Coronary artery (tissue), 2 donors: ENCODE measurements around the gene TREX2.
A peak's percentile ranks its signal among the peaks of the same experiment; 100 is the strongest.

Source experiments
- DNase-seq: peaks from one replicate; pipeline ENCODE4 v3.0.0-alpha.2; 2017; ENCODE audit warnings: low spot score
- H3K27ac ChIP-seq, 2 donors: fragments of 200-600 bp; sonication (generic); one replicate each; pipeline ENCODE4 v1.5.1; 2016 to 2019
- H3K4me3 ChIP-seq: fragments of 200-600 bp; sonication (generic); 2 replicates; pipeline ENCODE4 v1.5.1; 2016; ENCODE audit warnings: mild to moderate bottlenecking, moderate library complexity
- TF ChIP-seq, protein P1 (sequence below): fragments of 200-600 bp; sonication (generic); IDR thresholded peaks from one replicate; pipeline ENCODE4 v1.5.1; 2019; ENCODE audit warnings: antibody characterized with exemption

TREX2 gene, protein sequence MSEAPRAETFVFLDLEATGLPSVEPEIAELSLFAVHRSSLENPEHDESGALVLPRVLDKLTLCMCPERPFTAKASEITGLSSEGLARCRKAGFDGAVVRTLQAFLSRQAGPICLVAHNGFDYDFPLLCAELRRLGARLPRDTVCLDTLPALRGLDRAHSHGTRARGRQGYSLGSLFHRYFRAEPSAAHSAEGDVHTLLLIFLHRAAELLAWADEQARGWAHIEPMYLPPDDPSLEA

DNA sequence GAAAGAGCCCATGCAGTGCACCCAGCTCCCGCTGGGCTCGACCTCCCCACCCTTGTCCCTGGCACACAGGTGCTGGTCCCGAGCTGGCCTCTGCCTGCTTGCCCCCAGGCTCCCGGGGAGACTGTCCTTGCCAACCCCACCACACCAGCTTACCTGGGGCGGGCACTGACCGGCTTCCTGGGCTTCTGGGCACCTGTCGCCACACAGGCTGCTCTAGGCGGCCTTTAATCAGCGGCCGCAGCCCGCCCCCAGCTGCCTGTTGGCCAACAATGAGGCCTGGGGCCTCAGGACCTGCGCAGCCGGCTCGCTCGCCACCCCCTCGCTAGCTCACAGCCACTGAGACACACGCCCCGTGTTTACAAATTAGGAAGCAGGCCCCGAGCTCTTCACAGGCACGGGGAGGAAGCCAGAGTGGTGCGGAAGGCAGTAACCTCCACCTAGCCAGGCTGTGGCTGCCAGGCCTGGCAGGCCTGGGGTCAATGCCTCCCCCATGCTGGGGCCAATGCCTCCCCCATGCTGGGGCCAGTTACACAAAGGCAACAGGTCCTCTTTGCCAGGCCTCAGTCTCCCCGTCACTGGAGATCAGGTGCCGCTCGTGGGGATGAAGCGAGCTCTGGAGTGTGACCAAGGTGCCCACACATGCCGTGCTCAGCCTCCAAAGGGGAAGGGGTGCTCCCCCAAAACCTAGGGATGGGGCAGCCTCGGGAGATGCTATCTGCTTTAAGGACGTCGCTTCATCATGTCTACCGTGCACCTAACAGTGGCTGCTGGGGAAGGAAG lies at the start of gene TREX2:
Gene TREX2 (minus strand): TSS at position 201 of the 780 bp plus-strand sequence. CDS start 626 bp downstream, outside the sequence.
- Histone ChIP-seq H3K4me3 (no peak within 1 kb of the TSS), H3K27ac (no peak within 1 kb of the TSS)
- no peak for DNase-seq
- TF ChIP-seq, protein P1, sequence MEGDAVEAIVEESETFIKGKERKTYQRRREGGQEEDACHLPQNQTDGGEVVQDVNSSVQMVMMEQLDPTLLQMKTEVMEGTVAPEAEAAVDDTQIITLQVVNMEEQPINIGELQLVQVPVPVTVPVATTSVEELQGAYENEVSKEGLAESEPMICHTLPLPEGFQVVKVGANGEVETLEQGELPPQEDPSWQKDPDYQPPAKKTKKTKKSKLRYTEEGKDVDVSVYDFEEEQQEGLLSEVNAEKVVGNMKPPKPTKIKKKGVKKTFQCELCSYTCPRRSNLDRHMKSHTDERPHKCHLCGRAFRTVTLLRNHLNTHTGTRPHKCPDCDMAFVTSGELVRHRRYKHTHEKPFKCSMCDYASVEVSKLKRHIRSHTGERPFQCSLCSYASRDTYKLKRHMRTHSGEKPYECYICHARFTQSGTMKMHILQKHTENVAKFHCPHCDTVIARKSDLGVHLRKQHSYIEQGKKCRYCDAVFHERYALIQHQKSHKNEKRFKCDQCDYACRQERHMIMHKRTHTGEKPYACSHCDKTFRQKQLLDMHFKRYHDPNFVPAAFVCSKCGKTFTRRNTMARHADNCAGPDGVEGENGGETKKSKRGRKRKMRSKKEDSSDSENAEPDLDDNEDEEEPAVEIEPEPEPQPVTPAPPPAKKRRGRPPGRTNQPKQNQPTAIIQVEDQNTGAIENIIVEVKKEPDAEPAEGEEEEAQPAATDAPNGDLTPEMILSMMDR, result no peak

DNA sequence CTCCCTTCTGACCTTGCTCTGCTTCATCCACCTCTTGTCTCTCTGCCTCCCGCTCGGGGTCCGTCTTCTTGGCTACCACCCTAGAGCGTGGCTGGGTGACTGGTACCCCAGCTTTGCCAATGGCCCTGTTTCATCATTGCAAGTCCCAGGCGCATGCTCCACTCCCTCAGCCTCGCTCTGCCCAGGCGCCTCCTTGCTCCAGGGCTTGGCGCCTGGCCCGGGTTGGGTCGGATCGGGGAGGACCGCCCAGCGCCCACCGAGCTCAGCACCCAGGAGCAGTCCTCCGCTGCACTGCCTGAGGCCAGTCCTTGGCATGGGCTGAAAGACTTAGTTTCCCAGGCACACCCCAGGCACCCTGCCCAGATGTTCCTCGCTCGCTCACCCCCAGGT lies 49.5 kb upstream of the TREX2 start:
- Histone ChIP-seq H3K27ac (peak overlapping the region; percentile 76 to 85), H3K4me3 (peak overlapping the region; percentile 68)
- DNase-seq, result no peak
- TF ChIP-seq, protein P1, result no peak

DNA sequence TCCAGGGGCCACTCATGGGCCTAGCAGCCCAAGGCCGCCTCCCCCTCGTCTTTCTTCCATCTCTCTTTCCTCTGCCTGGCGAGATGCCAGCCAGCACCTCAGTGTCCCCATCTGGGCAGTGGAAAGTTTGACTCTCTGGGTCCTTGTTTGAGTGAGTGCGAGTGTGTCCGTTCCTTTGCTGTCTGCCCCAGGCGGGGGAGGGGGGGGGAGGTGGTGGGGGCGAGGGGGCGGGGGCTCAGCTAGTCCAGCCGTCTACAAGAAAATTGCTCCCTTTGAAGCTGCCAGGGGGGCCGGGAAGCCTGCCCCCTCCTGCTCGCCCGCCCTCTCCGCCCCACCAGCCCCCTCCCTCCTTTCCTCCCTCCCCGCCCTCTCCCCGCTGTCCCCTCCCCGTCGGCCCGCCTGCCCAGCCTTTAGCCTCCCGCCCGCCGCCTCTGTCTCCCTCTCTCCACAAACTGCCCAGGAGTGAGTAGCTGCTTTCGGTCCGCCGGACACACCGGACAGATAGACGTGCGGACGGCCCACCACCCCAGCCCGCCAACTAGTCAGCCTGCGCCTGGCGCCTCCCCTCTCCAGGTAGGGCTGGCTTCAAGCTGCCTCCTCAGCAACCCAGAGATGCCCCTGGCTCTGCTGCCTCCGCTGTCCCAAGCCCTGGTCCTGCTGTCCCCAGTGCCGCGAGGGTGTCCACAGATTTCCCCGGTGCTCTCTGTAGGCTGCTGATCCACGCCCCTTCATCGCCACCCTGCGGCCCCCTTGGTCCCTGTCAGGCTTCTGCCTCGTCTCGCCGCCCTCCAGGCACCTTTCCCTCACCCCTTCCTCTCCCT lies 48.9 kb upstream of the TREX2 start, which contains the start of gene BGN:
Gene BGN (plus strand): TSS at position 440 of the 821 bp plus-strand sequence. CDS start 9,652 bp downstream, outside the sequence.
- TF ChIP-seq, protein P1, result no peak
- Histone ChIP-seq H3K27ac (peak within 1 kb of the TSS; percentile 76 to 85), H3K4me3 (peak within 1 kb of the TSS; percentile 68)
- no peak for DNase-seq

DNA sequence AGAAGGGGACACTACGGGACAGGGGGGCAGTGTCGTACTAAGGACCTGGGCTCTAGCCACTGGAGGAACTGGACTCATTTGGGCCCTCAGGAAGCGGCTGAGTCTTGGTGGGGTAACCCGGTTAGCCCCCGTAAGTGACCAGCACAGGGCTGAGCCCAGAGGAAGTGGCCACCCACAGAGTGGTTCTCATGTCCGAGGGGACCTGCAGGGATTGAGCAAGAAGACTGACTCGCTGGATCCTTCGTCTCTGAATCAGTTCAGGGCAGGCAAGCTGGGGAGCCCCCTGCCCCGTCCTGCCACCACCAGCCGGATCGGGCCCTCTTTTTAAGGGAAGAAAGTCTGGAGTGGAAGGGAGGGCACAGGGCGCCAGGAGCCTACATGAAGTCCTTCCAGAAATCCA lies 48.2 kb upstream of the TREX2 start:
- DNase-seq, result no peak
- TF ChIP-seq, protein P1, result no peak
- Histone ChIP-seq H3K4me3 (peak overlapping the region; percentile 68), H3K27ac (peak overlapping the region; percentile 76 to 85)

DNA sequence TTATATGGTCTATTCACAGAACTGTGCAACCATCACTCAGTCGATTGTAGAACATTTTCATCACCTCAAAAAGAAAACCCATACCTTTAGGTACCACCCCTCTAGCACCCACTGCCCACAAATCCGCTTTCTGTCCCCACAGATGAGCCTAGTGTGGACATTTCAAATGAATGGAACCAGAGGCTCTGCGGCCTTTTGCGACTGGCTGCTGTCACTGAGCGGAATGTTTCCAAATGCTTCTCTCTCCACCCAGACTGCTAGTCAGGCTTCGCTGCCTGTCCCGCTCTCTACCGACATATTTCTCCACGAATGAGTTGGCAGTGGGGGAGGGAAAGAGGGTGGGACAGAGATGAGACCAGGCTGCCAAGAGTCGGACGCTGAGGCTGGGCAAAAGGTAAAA lies 47.2 kb upstream of the TREX2 start:
- DNase-seq, result no peak
- Histone ChIP-seq H3K4me3 (no peak overlapping the region), H3K27ac (peak overlapping the region in 1 of 2 donors; percentile 85)
- TF ChIP-seq, protein P1, result no peak

DNA sequence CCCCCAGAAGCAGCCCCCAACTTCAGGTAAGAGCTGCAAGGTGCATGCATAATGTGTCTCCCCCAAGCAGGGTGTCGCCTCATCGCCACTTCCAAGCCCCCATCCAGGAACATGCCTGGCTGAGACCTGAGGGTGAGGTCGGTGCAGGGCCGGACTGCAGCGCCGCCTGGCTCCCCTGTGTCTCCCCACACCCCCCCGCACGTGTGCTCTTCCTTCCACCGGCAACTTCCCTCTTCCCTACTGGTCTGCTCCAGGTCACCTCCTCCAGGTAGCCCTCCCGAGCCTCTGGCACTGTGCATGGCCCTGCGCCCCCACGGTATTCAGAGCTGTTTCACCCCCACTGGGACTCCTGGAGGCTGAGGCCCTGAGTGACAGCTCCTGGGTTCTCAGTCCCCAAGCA lies 46.7 kb upstream of the TREX2 start:
- H3K27ac ChIP-seq, result peak overlapping the region in 1 of 2 donors; percentile 97
- TF ChIP-seq, protein P1, result no peak

More for the DNA sequence above, 46.7 kb upstream of the TREX2 start:
- no peak for DNase-seq
- no peak overlapping the region for H3K4me3 ChIP-seq
